Thyroid gland (tissue), 4 donors: ENCODE results near the gene EPB41. TPM values are rescaled to one million over a fixed set of nuclear protein-coding genes. Genes with fewer than 3 reads are reported as not detected.

Experiments
- DNase-seq, 2 donors: peaks; one replicate each; pipeline ENCODE4 v3.0.0-alpha.2; 2019
- H3K27ac ChIP-seq, 3 donors: fragments of 200-600 bp; sonication (generic); 1 replicate in 2 of 3; 2 replicates in 1 of 3; pipeline ENCODE4 v1.5.1; 2016 to 2019; ENCODE audit warnings: mild to moderate bottlenecking in 1 of 3, moderate library complexity in 1 of 3
- H3K27me3 ChIP-seq: fragments of 200-600 bp; sonication (generic); one replicate; pipeline ENCODE4 v1.5.1; 2019
- H3K36me3 ChIP-seq, 2 donors: fragments of 200-600 bp; sonication (generic); one replicate each; pipeline ENCODE4 v1.5.1; 2016 to 2019
- H3K4me1 ChIP-seq, 2 donors: fragments of 200-600 bp; sonication (generic); one replicate each; pipeline ENCODE4 v1.5.1; 2017 to 2019
- H3K4me3 ChIP-seq, 3 donors: fragments of 200-600 bp; sonication (generic); replicated peaks in 1 of 3; 1 replicate in 2 of 3; 2 replicates in 1 of 3; pipeline ENCODE4 v1.5.1; 2016; ENCODE audit warnings: mild to moderate bottlenecking in 1 of 3
- H3K9me3 ChIP-seq: fragments of 200-600 bp; sonication (generic); one replicate; pipeline ENCODE4 v1.5.1; 2017
- POLR2A ChIP-seq, 2 donors: fragments of 450-650 bp; IDR thresholded peaks; one replicate each; pipeline ENCODE4 v1.6.1; 2017; ENCODE audit warnings: antibody characterized with exemption in 2 of 2, mild to moderate bottlenecking in 2 of 2, moderate library complexity in 1 of 2
- WGBS, 2 donors: methylation state at CpG; one replicate each; pipeline ENCODE4 v1.1.5; 2017; 5-methylcytosine and 5-hydroxymethylcytosine counted together
- intact Hi-C: fragments of 100-400 bp; cut with DNase I; formaldehyde crosslinking; loops from one replicate; pipeline ENCODE4 v1.15.1; 2023
- total RNA-seq, 4 donors: library from RNA; depleted of rRNA; stranded (reverse); fragments of >200 nt; gene quantifications; one replicate each; pipeline ENCODE4 v1.2.3, GENCODE V29; 2016
- TF ChIP-seq, protein P1 (sequence below), 6 experiments: fragments of 200-600 bp in 3 of 6; fragments of 450-650 bp in 3 of 6; sonication (generic) in 3 of 6; IDR thresholded peaks; one replicate each; pipeline ENCODE4 v1.5.1; 2016 to 2019; ENCODE audit warnings: antibody characterized with exemption in 6 of 6, mild to moderate bottlenecking in 2 of 6, inconsistent platforms in 1 of 6, moderate library complexity in 1 of 6

EPB41 gene
- total RNA-seq, 4 donors from 2014 or later = 59.7 to 102 (median 80.2) TPM

- intact Hi-C loops = no loop called here
- H3K4me1 ChIP-seq = no peaks in the 10 kb centered on the region
- DNase-seq = no peak
- H3K4me3 ChIP-seq = no peak overlapping the region
- H3K27me3 ChIP-seq = no peaks in the 10 kb centered on the region
- TF ChIP-seq, protein P1, sequence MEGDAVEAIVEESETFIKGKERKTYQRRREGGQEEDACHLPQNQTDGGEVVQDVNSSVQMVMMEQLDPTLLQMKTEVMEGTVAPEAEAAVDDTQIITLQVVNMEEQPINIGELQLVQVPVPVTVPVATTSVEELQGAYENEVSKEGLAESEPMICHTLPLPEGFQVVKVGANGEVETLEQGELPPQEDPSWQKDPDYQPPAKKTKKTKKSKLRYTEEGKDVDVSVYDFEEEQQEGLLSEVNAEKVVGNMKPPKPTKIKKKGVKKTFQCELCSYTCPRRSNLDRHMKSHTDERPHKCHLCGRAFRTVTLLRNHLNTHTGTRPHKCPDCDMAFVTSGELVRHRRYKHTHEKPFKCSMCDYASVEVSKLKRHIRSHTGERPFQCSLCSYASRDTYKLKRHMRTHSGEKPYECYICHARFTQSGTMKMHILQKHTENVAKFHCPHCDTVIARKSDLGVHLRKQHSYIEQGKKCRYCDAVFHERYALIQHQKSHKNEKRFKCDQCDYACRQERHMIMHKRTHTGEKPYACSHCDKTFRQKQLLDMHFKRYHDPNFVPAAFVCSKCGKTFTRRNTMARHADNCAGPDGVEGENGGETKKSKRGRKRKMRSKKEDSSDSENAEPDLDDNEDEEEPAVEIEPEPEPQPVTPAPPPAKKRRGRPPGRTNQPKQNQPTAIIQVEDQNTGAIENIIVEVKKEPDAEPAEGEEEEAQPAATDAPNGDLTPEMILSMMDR (IDR thresholded peaks at IDR 0.05) = no peak
- no peak for TF ChIP-seq POLR2A (IDR thresholded peaks at IDR 0.05)
- WGBS, 2 donors = 96% methylated on average over 3 of the region's 3 CpGs
- H3K36me3 ChIP-seq = no peaks in the 10 kb centered on the region
- no peaks in the 10 kb centered on the region for H3K9me3 ChIP-seq
- H3K27ac ChIP-seq = no peak overlapping the region
These were observed 108.3 kb downstream of the EPB41 start for GRCh38 chr1:29022620-29023019.

DNA sequence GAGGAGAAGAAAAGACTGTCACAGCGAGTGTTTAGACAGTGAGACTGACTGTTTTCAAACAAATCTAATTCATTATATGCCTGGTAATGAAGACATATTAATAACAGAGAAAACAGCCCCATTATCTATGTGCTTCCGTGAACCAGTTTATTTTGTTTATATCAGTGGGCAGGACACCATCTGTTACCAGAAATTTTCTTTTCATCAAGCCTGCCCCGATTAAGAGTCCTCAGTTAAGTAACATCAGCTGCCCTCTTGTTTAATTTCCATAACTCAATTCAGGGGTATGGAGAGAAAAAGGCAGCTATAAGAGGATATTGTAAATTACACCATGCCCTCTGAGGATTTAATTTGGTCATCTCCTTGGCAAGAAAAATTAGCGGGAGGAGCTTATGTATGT, 115.3 kb downstream of the EPB41 start:
- Histone ChIP-seq H3K27ac (no peak overlapping the region), H3K9me3 (no peaks in the 10 kb centered on the region), H3K36me3 (no peaks in the 10 kb centered on the region), H3K27me3 (no peaks in the 10 kb centered on the region), H3K4me1 (no peaks in the 10 kb centered on the region), H3K4me3 (no peak overlapping the region)
- intact Hi-C loops = loop anchor here (5.0 to 10.0 kb wide), 3 partner anchors 147 to 255 kb away; no protein-coding TSS in a partner anchor
- TF ChIP-seq POLR2A (IDR thresholded peaks at IDR 0.05) = no peak
- TF ChIP-seq, protein P1 (IDR thresholded peaks at IDR 0.05) = no peak
- 90 to 91% methylated on average over 4 of the region's 4 CpGs for WGBS, 2 donors
- no peak for DNase-seq

DNA sequence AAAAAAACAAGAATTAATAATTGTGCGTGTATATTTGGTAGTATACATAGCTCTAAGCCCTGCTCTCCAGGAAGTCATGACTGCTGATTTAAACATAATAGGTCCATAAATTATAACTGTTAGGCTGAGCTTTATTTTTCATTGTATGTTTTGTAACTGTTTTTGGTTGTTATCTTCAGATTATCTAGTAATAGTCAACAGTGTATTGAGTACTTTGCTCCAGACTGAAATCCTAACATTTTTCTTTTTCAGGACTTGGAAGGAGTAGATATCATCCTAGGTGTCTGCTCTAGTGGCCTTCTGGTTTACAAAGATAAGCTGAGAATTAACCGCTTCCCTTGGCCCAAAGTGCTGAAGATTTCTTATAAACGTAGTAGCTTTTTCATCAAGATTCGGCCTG, 118.5 kb downstream of the EPB41 start:
- H3K4me3 ChIP-seq = no peak overlapping the region
- no peak for DNase-seq
- H3K36me3 ChIP-seq = no peaks in the 10 kb centered on the region
- WGBS, 2 donors = 86 to 90% methylated on average over 4 of the region's 4 CpGs
- no peaks in the 10 kb centered on the region for H3K9me3 ChIP-seq
- H3K27ac ChIP-seq = no peak overlapping the region
- intact Hi-C loops = loop anchor here (5.0 to 10.0 kb wide), 3 partner anchors 151 to 258 kb away; no protein-coding TSS in a partner anchor
- TF ChIP-seq, protein P1 (IDR thresholded peaks at IDR 0.05) = no peak
- TF ChIP-seq POLR2A (IDR thresholded peaks at IDR 0.05) = no peak
- H3K4me1 ChIP-seq = no peaks in the 10 kb centered on the region
- no peaks in the 10 kb centered on the region for H3K27me3 ChIP-seq

GRCh38 chr1:29033829-29034466, 119.6 kb downstream of the EPB41 start:
- WGBS, 2 donors = 75 to 84% methylated on average over 1 of the region's 1 CpG
- H3K27ac ChIP-seq = no peak overlapping the region

More at GRCh38 chr1:29033829-29034466, 119.6 kb downstream of the EPB41 start:
- Histone ChIP-seq H3K4me1 (no peaks in the 10 kb centered on the region), H3K27me3 (no peaks in the 10 kb centered on the region), H3K36me3 (no peaks in the 10 kb centered on the region), H3K4me3 (no peak overlapping the region), H3K9me3 (no peaks in the 10 kb centered on the region)
- no peak for DNase-seq
- intact Hi-C loops = loop anchor here (5.0 to 10.0 kb wide), 3 partner anchors 152 to 259 kb away; no protein-coding TSS in a partner anchor
- no peak for TF ChIP-seq POLR2A (IDR thresholded peaks at IDR 0.05)
- TF ChIP-seq, protein P1 (IDR thresholded peaks at IDR 0.05) = peak in 4 of 6 experiments; percentile 44 to 79 (median 66)
